IMR-90 (cell line): ENCODE results near the gene WSB2. TPM values are rescaled to one million over a fixed set of nuclear protein-coding genes. Genes with fewer than 3 reads are reported as not detected.
A peak's percentile ranks its signal among the peaks of the same experiment; 100 is the strongest.

Source experiments
- ATAC-seq: fragments of 200-7000 bp; cut with Tn5 transposase; 2 replicates; pipeline ENCODE4 v1.9.1; 2020; ENCODE audit warnings: low read depth, mild to moderate bottlenecking, moderate library complexity
- BruUV-seq: library from RNA; stranded (reverse); fragments of 400-500 nt; replicated peaks from 2 replicates; lab custom pipeline; 2021; lab: Mats Ljungman, UMichigan
- CTCF ChIA-PET: fragments of 300-600 bp; formaldehyde crosslinking; extraction: SDS; loops from one replicate; lab custom pipeline; 2021; ENCODE audit warnings: antibody characterized with exemption; lab: Yijun Ruan, JAX
- POLR2A ChIA-PET: fragments of 300-600 bp; sonication (Branson Sonifier 250); formaldehyde crosslinking; loops from one replicate; lab custom pipeline; 2022; ENCODE audit warnings: antibody characterized with exemption; ENCODE audit not compliant: unreplicated experiment; lab: Charles Lee
- DNase-seq: peaks from one replicate; pipeline ENCODE4 v3.0.0; 2013
- H2AFZ ChIP-seq: replicated peaks from 2 replicates; pipeline ENCODE3; 2013; ENCODE audit warnings: low read length, mild to moderate bottlenecking; ENCODE audit not compliant: poor library complexity
- H2AK5ac ChIP-seq: 2 replicates; pipeline ENCODE4 v1.6.1; 2013; ENCODE audit warnings: low read depth, low read length, inconsistent platforms
- H2AK9ac ChIP-seq: replicated peaks from 2 replicates; pipeline ENCODE3; 2013; ENCODE audit warnings: mild to moderate bottlenecking, low read depth, low read length, moderate library complexity; ENCODE audit not compliant: poor library complexity
- H2BK120ac ChIP-seq: 2 replicates; pipeline ENCODE4 v1.6.1; 2013; ENCODE audit warnings: low read depth, low read length, inconsistent platforms
- H2BK15ac ChIP-seq: 3 replicates; pipeline ENCODE4 v1.6.1; 2013; ENCODE audit warnings: low read depth, low read length, inconsistent platforms
- H2BK20ac ChIP-seq: 2 replicates; pipeline ENCODE4 v1.6.1; 2013; ENCODE audit warnings: low read depth, mild to moderate bottlenecking, inconsistent platforms, low read length, moderate library complexity
- H2BK5ac ChIP-seq: 2 replicates; pipeline ENCODE4 v1.6.1; 2013; ENCODE audit warnings: mild to moderate bottlenecking, low read depth, low read length, inconsistent platforms; ENCODE audit not compliant: poor library complexity, severe bottlenecking
- H3K14ac ChIP-seq: replicated peaks from 2 replicates; pipeline ENCODE4 v1.6.1; 2013; ENCODE audit warnings: low read depth, low read length, inconsistent platforms
- H3K18ac ChIP-seq: 2 replicates; pipeline ENCODE4 v1.6.1; 2013; ENCODE audit warnings: low read depth, low read length, control low read depth
- H3K23ac ChIP-seq: 2 replicates; pipeline ENCODE4 v1.6.1; 2013; ENCODE audit warnings: low read depth, low read length, inconsistent platforms
- H3K27ac ChIP-seq: 2 replicates; pipeline ENCODE4 v1.5.1; 2013; ENCODE audit warnings: mild to moderate bottlenecking, control low read depth, low read length; ENCODE audit not compliant: insufficient read depth
- H3K27me3 ChIP-seq: 2 replicates; pipeline ENCODE4 v1.6.1; 2013; ENCODE audit warnings: low read length; ENCODE audit not compliant: control insufficient read depth, insufficient read depth
- H3K36me3 ChIP-seq: 2 replicates; pipeline ENCODE4 v1.6.1; 2013; ENCODE audit warnings: low read length, mixed read lengths; ENCODE audit not compliant: control insufficient read depth, insufficient read depth
- H3K4ac ChIP-seq: 2 replicates; pipeline ENCODE4 v1.6.1; 2013; ENCODE audit warnings: low read depth, low read length, inconsistent platforms
- H3K4me1 ChIP-seq: 2 replicates; pipeline ENCODE4 v1.6.1; 2013; ENCODE audit warnings: low read length, mixed read lengths; ENCODE audit not compliant: control insufficient read depth, insufficient read depth
- H3K4me2 ChIP-seq: 2 replicates; pipeline ENCODE4 v1.6.1; 2013; ENCODE audit warnings: low read depth, mild to moderate bottlenecking, control low read depth, low read length, moderate library complexity
- H3K4me3 ChIP-seq: 2 replicates; pipeline ENCODE4 v1.5.1; 2013; ENCODE audit warnings: low read depth, mild to moderate bottlenecking, control low read depth, low read length, moderate library complexity; ENCODE audit not compliant: insufficient read depth
- H3K56ac ChIP-seq: 2 replicates; pipeline ENCODE4 v1.6.1; 2013; ENCODE audit warnings: low read length, inconsistent platforms; ENCODE audit not compliant: insufficient read depth; ENCODE audit errors: extremely low read depth
- H3K79me1 ChIP-seq, 2 experiments: 2 replicates each; pipeline ENCODE4 v1.6.1; 2013; ENCODE audit warnings: low read length in 2 of 2, inconsistent platforms in 1 of 2, low read depth in 1 of 2
- H3K9ac ChIP-seq: 2 replicates; pipeline ENCODE4 v1.6.1; 2013; ENCODE audit warnings: low read depth, low read length, control low read depth
- H3K9me1 ChIP-seq: 2 replicates; pipeline ENCODE4 v1.6.1; 2013; ENCODE audit warnings: low read length, inconsistent platforms; ENCODE audit not compliant: insufficient read depth
- H3K9me3 ChIP-seq: 2 replicates; pipeline ENCODE4 v1.6.1; 2013; ENCODE audit warnings: low read length; ENCODE audit not compliant: control insufficient read depth, insufficient read depth
- H4K20me1 ChIP-seq: 2 replicates; pipeline ENCODE4 v1.6.1; 2013; ENCODE audit warnings: low read length, inconsistent platforms; ENCODE audit not compliant: insufficient read depth
- H4K5ac ChIP-seq: 2 replicates; pipeline ENCODE4 v1.6.1; 2013; ENCODE audit warnings: mild to moderate bottlenecking, low read depth, low read length, control low read depth
- H4K8ac ChIP-seq, 2 experiments: 2 replicates each; pipeline ENCODE4 v1.6.1; 2013; ENCODE audit warnings: low read depth in 2 of 2, low read length in 2 of 2, control low read depth in 1 of 2, inconsistent platforms in 1 of 2
- H4K91ac ChIP-seq: 2 replicates; pipeline ENCODE4 v1.6.1; 2013; ENCODE audit warnings: low read depth, low read length, inconsistent platforms; ENCODE audit not compliant: insufficient read depth
- BHLHE40 ChIP-seq: fragments of 150-350 bp; IDR thresholded peaks from 2 replicates; pipeline ENCODE4 v1.6.1; 2016; ENCODE audit warnings: mild to moderate bottlenecking, low read depth, low read length
- CEBPB ChIP-seq: IDR thresholded peaks from 2 replicates; pipeline ENCODE4 v1.6.1; 2012; ENCODE audit warnings: low read depth, low read length, improper control_type of control experiment
- CHD1 ChIP-seq: IDR thresholded peaks from 2 replicates; pipeline ENCODE4 v1.6.1; 2012; ENCODE audit warnings: low read depth, low read length, improper control_type of control experiment
- ELK1 ChIP-seq: fragments of 150-350 bp; IDR thresholded peaks from 2 replicates; pipeline ENCODE4 v1.6.1; 2016; ENCODE audit warnings: low read depth, mild to moderate bottlenecking, low read length, moderate library complexity, borderline replicate concordance
- FOS ChIP-seq: fragments of 150-350 bp; IDR thresholded peaks from 2 replicates; pipeline ENCODE4 v1.6.1; 2016; ENCODE audit warnings: low read depth, low read length
- MAFK ChIP-seq: IDR thresholded peaks from 2 replicates; pipeline ENCODE4 v1.6.1; 2012; ENCODE audit warnings: low read depth, low read length, improper control_type of control experiment
- MAZ ChIP-seq: IDR thresholded peaks from 2 replicates; pipeline ENCODE4 v1.6.1; 2012; ENCODE audit warnings: low read depth, mild to moderate bottlenecking, low read length, improper control_type of control experiment, moderate library complexity, borderline replicate concordance
- MXI1 ChIP-seq: IDR thresholded peaks from 2 replicates; pipeline ENCODE4 v1.6.1; 2012; ENCODE audit warnings: low read depth, mild to moderate bottlenecking, low read length, moderate library complexity, borderline replicate concordance
- NFE2L2 ChIP-seq: fragments of 150-350 bp; IDR thresholded peaks from 2 replicates; pipeline ENCODE4 v1.6.1; 2016; ENCODE audit warnings: low read depth, mild to moderate bottlenecking, low read length
- POLR2A ChIP-seq: IDR thresholded peaks from 2 replicates; pipeline ENCODE4 v1.6.1; 2012; ENCODE audit warnings: mild to moderate bottlenecking, low read depth, low read length
- RAD21 ChIP-seq: IDR thresholded peaks from 2 replicates; pipeline ENCODE4 v1.6.1; 2012; ENCODE audit warnings: low read length, improper control_type of control experiment
- RCOR1 ChIP-seq: IDR thresholded peaks from 2 replicates; pipeline ENCODE4 v1.6.1; 2012; ENCODE audit warnings: mild to moderate bottlenecking, low read length, improper control_type of control experiment; ENCODE audit not compliant: insufficient replicate concordance
- RFX5 ChIP-seq: IDR thresholded peaks from 2 replicates; pipeline ENCODE4 v1.8.0; 2012; ENCODE audit warnings: low read depth, mild to moderate bottlenecking, low read length, moderate library complexity
- SMC3 ChIP-seq: fragments of 150-350 bp; IDR thresholded peaks from 2 replicates; pipeline ENCODE4 v1.6.1; 2016; ENCODE audit warnings: low read depth, mild to moderate bottlenecking, antibody characterized with exemption, low read length, moderate library complexity
- USF2 ChIP-seq: fragments of 150-350 bp; IDR thresholded peaks from 2 replicates; pipeline ENCODE4 v1.6.1; 2017; ENCODE audit warnings: mild to moderate bottlenecking, antibody characterized with exemption, low read length, low read depth
- WGBS, 2 experiments: methylation state at CpG; one replicate each; pipeline versions ENCODE4 v1.1.5 to v1.1.7; 2013; ENCODE audit warnings: missing lambda C conversion rate in 2 of 2; ENCODE audit not compliant: insufficient read length in 1 of 2; ENCODE audit errors: extremely low coverage in 2 of 2; 5-methylcytosine and 5-hydroxymethylcytosine counted together
- dilution Hi-C: fragments of 300-500 bp; cut with HindIII; formaldehyde crosslinking; loops from one replicate; pipeline ENCODE4 v1.14.3; 2018; ENCODE audit warnings: low sequenced_read_pairs; ENCODE audit not compliant: unreplicated experiment
- in situ Hi-C: fragments of 300-500 bp; cut with MboI; formaldehyde crosslinking; loops from 3 replicates; pipeline ENCODE4 v1.14.3; 2019; ENCODE audit warnings: low sequenced_read_pairs, inconsistent platforms, mixed read lengths
- intact Hi-C: fragments of 100-400 bp; cut with micrococcal nuclease; formaldehyde crosslinking; loops from 2 replicates; pipeline ENCODE4 v1.10.0; 2022
- polyA plus RNA-seq, 3 experiments: library from polyadenylated mRNA; depleted of rRNA; stranded (reverse); fragments of >200 nt; gene quantifications; 2 replicates each; pipeline ENCODE4 v1.2.3, GENCODE V29; 2012; ENCODE audit warnings: low replicate concordance in 1 of 3
- total RNA-seq: library from RNA; depleted of rRNA; stranded (reverse); fragments of >200 nt; gene quantifications from 2 replicates; pipeline ENCODE4 v1.2.3, GENCODE V29; 2012
- TF ChIP-seq, protein P1 (sequence below): conservative IDR thresholded peaks from 2 replicates; pipeline ENCODE4 v1.5.1; 2012; ENCODE audit warnings: mild to moderate bottlenecking, low read depth, low read length, improper control_type of control experiment

Gene WSB2
- total and polyA plus RNA-seq, 2 of the 4 experiments (the other 2 are of a cell fraction) = 92.8 to 180 TPM

- intact Hi-C loops = loop anchor here (1.0 kb wide), 1 partner anchor 159 kb away; no protein-coding TSS in a partner anchor
- peak; percentile 33 for DNase-seq
- H3K36me3 ChIP-seq = peaks cover 56% of the 10 kb centered on the region
- dilution Hi-C loops = no loop called here
- no peak overlapping the region for H3K4ac ChIP-seq
- peaks cover 4 to 9% of the 10 kb centered on the region in 2 experiments; a peak in 3 of 4 replicates for H3K79me1 ChIP-seq
- H3K14ac ChIP-seq = no peak overlapping the region
- WGBS, 2 experiments = 80% methylated on average over 2 of the region's 5 CpGs; no CpG with 5 or more reads in 1 of the 2 experiments
- no peak overlapping the region for H2BK20ac ChIP-seq
- H3K23ac ChIP-seq = no peak overlapping the region; the same call in 1 of the 2 replicates
- no peak overlapping the region for H2BK120ac ChIP-seq
- no peak overlapping the region for H2BK15ac ChIP-seq
- no peaks in the 10 kb centered on the region for H3K4me1 ChIP-seq
- CTCF ChIA-PET = no interaction called here
- H4K5ac ChIP-seq = no peak overlapping the region
- POLR2A ChIA-PET = interaction anchor here (0.6 kb wide), 1 partner anchor 11 kb away, joined by 3 read pairs; no protein-coding TSS in a partner anchor
- TF ChIP-seq POLR2A = no peak
- TF ChIP-seq RCOR1 = no peak
- TF ChIP-seq, protein P1, sequence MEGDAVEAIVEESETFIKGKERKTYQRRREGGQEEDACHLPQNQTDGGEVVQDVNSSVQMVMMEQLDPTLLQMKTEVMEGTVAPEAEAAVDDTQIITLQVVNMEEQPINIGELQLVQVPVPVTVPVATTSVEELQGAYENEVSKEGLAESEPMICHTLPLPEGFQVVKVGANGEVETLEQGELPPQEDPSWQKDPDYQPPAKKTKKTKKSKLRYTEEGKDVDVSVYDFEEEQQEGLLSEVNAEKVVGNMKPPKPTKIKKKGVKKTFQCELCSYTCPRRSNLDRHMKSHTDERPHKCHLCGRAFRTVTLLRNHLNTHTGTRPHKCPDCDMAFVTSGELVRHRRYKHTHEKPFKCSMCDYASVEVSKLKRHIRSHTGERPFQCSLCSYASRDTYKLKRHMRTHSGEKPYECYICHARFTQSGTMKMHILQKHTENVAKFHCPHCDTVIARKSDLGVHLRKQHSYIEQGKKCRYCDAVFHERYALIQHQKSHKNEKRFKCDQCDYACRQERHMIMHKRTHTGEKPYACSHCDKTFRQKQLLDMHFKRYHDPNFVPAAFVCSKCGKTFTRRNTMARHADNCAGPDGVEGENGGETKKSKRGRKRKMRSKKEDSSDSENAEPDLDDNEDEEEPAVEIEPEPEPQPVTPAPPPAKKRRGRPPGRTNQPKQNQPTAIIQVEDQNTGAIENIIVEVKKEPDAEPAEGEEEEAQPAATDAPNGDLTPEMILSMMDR = no peak
- TF ChIP-seq RAD21 = no peak
- no peak for TF ChIP-seq USF2
- TF ChIP-seq FOS = no peak
- TF ChIP-seq CEBPB = no peak
- TF ChIP-seq BHLHE40 = no peak
- TF ChIP-seq MAFK = no peak
- no peak for TF ChIP-seq CHD1
- TF ChIP-seq SMC3 = no peak
- no peak for TF ChIP-seq MXI1
- TF ChIP-seq ELK1 = no peak
- no peak for TF ChIP-seq RFX5
- TF ChIP-seq NFE2L2 = no peak
- TF ChIP-seq MAZ = no peak
- no TSS peak for BruUV-seq
- ATAC-seq = no peak
- in situ Hi-C loops = loop anchor here (25.0 kb wide), 1 partner anchor 353 kb away; the partner anchor contains the start of gene SUDS3
- no peak overlapping the region for H2AK5ac ChIP-seq
- H4K91ac ChIP-seq = no peak overlapping the region
- H3K18ac ChIP-seq = no peak overlapping the region
- H3K9ac ChIP-seq = no peak overlapping the region
- H3K27ac ChIP-seq = no peak overlapping the region
- peaks cover 4% of the 10 kb centered on the region; the same call in 1 of the 2 replicates for H3K9me1 ChIP-seq
- H4K20me1 ChIP-seq = peaks cover 10% of the 10 kb centered on the region; the same call in 1 of the 2 replicates
- no peak overlapping the region for H2AFZ ChIP-seq
- H3K4me2 ChIP-seq = no peak overlapping the region
- no peak overlapping the region for H2AK9ac ChIP-seq
- no peak overlapping the region for H3K56ac ChIP-seq
- no peak overlapping the region for H2BK5ac ChIP-seq
- H3K4me3 ChIP-seq = no peak overlapping the region
- no peaks in the 10 kb centered on the region for H3K9me3 ChIP-seq
- H4K8ac ChIP-seq = no peak overlapping the region
- H3K27me3 ChIP-seq = no peaks in the 10 kb centered on the region
These were observed 27.1 kb downstream of the WSB2 start for GRCh38 chr12:118033902-118034301.
